Left renal pelvis (tissue), 4 donors: ENCODE results near the gene ACSM3. TPM values are rescaled to one million over a fixed set of nuclear protein-coding genes. Genes with fewer than 3 reads are reported as not detected.

Experiments
- DNase-seq, 4 donors: peaks; one replicate each; pipeline ENCODE4 v3.0.0-alpha.2; 2013; ENCODE audit warnings: low read depth in 4 of 4, low spot score in 3 of 4
- polyA plus RNA-seq, 4 donors: library from polyadenylated mRNA; unstranded; fragments of 120-200 nt; gene quantifications; one replicate each; pipeline ENCODE4 v1.2.1, GENCODE V29; 2013; ENCODE audit not compliant: insufficient read length in 4 of 4

ACSM3 gene
- polyA plus RNA-seq, 4 donors: 25.9 to 107 (median 102) TPM

DNA sequence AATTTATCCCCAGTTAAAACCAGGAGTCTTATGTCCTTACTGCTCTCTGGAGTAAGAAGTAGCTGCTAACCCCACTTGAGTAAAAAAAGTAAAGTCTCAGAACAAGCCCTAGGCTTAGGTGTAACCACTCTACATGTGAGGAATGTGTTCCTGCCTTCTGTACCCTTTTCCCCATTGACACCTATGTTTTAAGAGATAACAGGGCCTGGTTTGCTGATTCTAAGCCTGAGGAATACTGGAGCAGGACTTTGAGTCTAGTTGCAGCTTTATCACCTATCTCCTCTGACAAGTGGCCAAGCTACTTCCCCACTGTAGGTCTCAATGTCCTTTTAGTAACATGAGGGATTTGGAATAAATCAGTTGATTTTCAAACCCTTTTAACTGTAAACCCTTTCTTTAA is 82.7 kb downstream of the ACSM3 start:
- DNase-seq: no peak

Other genes starting within 250 kb of the ACSM3 start
- gene ACSM2B, start 187.6 kb upstream of the ACSM3 start, polyA plus RNA-seq: 10 to 100 TPM in 3 of 4 donors, 1 to 10 TPM in 1; 2.5 to 60.6 (median 45.6) TPM
- gene ACSM1, start 66.3 kb upstream of the ACSM3 start, polyA plus RNA-seq: 1 to 10 TPM in 1 of 4 donors, under 1 TPM in 3; 0.11 to 2.1 (median 0.58) TPM
- 10 to 100 TPM; 64.5 to 81.6 (median 74.2) TPM for gene THUMPD1, start 22.2 kb upstream of the ACSM3 start, polyA plus RNA-seq
- gene ERI2, start 42.5 kb downstream of the ACSM3 start, polyA plus RNA-seq: 10 to 100 TPM; 18.6 to 41.6 (median 33.4) TPM
- 1 to 10 TPM; 5.5 to 6.7 (median 6.1) TPM for gene REXO5, start 42.5 kb downstream of the ACSM3 start, polyA plus RNA-seq
- gene DCUN1D3, start 136.3 kb downstream of the ACSM3 start, polyA plus RNA-seq: 10 to 100 TPM in 1 of 4 donors, 1 to 10 TPM in 3; 7.2 to 11.5 (median 9.6) TPM
- 10 to 100 TPM; 30.6 to 49.0 (median 47.4) TPM for gene LYRM1, start 136.8 kb downstream of the ACSM3 start, polyA plus RNA-seq